GM11168 (cell line): ENCODE data around the gene ARL11.
"Not testable (repeated sequence)": the region's sequence is repeated elsewhere in the genome, so short reads cannot be mapped to it uniquely, and the experiment has no call there.

ENCODE experiments used
- in situ Hi-C: fragments of 300-500 bp; cut with MboI; formaldehyde crosslinking; loops from one replicate; pipeline ENCODE4 v1.12.0; 2022; ENCODE audit warnings: low sequenced_read_pairs; ENCODE audit not compliant: unreplicated experiment

The ARL11 gene

DNA sequence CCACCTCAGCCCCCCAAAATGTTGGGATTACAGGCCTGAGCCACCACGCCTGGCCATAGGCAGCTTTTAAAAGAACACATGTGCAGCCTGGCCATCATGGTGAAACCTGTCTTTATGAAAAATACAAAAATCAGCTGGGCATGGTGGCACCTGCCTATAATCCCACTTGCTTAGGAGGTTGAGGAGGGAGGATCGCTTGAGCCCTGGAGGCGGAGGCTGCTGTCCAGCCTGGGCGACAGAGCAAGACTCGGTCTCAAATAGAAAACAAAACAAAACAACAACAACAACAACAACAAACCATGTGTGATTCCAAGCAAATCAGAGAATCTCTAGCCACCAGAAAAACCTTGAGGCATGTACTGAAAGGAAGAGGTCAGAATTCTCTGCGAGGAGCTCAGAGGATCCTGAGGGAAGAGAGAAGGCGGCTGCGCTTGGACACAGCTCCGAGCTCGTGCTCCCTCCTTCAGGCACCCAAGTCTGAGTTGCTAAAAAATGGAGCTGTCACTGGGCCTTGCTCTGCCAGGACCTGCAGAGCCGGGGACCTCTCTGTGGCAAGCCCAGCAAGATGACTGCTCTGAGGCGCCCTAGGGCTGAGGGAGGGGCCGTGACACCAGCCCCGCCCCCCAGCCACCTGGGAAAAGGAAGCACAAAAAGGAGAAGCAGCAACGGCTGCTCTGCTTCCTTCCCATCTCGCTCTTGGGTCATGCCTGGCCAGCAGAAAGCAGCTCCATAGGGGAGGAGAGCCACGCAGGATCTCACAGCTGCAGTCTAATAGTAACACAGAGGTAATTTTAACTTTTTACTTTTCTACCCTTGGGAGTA is at the start of gene ARL11:
Gene ARL11 (plus strand): TSS at position 677 of the 822 bp plus-strand sequence. CDS start 1,941 bp downstream, outside the sequence.
- in situ Hi-C loops: no loop called here

DNA sequence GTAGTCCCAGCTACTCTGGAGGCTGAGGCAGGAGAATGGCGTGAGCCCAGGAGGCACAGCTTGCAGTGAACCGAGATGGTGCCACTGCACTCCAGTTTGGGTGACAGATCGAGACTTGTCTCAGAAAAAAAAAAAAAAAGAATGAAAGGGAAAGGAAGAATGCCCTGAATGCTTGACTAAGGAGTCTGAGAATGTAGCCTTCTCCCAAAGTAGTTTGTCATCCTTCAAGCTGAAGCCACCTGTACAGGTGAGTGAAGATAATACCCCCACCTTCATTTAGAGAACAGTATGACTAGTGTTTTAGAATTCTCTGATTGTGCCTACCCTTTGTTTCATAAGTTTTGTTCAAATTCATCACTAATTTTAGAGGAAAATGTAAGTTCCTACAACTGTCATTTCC is 48.8 kb upstream of the ARL11 start:
- in situ Hi-C loops: no loop called here

DNA sequence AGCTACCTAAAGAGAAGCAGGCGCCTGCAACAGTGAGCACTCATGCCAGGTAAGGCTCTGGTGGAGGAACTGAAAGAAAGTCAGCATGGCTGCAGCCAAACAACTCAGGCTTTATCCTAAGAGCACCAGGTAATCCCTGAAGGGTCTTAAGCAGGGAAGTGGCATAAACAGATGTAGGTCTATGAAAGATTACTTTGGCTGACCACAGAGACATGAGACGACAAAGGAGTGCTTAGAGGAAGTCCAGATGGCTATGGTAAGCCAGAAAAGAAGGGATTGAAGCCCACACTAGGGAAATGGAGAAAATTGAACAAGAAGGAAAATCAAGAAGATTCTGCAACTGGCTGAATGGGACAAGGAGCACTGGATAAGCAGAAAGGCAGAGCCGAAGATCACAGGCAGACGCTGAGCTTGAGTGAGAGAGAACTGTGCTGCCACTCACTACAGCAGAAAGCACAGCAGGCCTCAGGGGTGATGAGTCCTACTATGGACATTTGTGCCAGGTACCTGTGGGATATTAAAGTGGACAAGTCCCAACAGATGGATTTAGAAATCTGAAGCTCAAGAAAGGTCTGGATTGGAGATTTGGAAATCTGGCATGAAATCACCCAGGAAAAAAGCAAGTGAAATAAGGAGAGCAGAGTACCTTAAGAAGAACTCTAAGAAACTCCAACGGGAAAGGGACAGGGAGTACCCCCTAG is 47.2 kb upstream of the ARL11 start:
- in situ Hi-C loops: no loop called here

DNA sequence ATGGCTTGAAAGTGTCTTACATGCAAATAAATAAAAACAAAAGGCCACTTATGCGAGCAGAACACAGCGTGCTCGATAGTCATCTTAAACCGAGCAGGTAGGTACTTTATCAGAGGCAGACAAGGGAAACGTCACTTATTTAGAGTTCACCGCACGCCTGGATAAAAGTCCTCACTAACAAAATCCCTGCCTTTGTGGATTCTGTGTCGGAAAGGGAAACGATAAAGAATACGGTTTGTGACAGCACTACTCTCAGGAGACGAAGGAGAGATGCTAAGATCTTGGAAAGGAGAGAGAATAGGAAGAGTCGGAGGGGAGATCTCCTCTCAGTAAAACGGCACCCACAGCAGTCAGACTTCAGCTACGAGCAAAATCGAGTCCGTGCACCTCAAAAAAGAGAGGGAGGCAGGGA is 43.5 kb upstream of the ARL11 start:
- in situ Hi-C loops: no loop called here

DNA sequence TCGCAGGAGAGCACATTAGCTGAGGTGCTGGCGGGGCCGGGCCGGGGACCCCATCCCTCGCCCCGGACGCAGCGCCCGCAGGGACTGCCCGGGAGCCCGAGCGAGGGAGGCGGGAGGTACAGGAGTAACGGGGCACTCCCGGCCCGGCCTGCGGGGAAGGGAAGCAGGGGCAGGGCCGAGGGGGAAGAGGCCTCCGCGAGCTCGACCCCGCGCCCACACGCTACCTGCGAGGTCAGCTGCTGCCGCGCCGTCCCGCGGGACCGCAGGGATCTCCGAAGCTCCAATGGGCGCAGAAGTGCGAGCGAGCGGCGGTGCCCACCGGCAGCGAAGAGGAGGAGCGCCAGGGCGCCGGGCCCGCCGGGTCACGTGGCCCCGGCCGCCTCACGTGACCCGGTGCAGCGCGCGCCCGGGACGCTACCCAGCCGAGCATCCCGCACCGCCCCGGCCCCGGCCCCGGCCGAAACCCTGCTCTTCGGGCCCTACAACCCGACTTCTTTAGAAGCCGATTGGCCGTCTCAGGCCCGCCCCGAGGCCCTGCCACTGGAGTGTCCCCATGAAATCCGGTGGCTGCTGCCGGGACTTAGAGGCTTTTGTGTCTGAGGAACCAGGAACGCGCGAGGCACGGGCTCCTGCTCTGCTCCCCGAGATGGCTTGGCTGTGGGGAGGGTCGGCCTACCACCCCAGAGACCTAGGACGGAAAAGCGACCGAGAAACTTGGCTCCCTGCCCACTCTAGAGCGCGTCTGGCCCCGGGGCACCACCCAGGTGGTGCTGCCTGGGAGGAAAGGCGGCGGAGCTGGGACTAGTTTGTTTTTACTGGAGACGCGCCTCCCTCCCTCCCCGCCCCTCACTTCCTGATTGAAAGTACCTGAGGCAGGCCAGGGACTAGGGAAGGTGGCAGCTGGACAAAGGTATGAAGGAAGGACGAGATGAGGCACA is 42.8 kb upstream of the ARL11 start, which contains the start of gene RCBTB1:
Gene RCBTB1 (minus strand): TSS at position 339 of the 938 bp plus-strand sequence. CDS start 18,279 bp downstream, outside the sequence.
- in situ Hi-C loops: no loop called here

DNA sequence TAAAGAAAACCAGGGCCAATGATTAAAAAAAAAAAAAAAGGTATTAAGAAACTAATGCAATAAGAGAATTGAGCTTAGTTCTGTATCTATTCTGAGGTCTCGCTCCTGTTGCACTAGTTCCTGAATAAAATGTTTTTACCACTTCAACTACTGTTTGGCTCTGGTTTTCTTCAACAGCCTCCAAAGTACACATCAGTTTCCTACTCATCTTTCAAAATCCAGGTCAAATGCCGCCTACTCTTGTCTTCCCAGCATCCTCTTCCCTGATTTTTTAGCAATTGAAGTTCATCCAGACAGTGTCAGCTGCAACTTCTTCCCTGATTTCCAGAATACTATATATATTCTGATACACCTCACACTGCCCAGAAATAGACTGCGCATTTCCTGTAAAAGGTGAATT is 41.6 kb upstream of the ARL11 start:
- in situ Hi-C loops: no loop called here

DNA sequence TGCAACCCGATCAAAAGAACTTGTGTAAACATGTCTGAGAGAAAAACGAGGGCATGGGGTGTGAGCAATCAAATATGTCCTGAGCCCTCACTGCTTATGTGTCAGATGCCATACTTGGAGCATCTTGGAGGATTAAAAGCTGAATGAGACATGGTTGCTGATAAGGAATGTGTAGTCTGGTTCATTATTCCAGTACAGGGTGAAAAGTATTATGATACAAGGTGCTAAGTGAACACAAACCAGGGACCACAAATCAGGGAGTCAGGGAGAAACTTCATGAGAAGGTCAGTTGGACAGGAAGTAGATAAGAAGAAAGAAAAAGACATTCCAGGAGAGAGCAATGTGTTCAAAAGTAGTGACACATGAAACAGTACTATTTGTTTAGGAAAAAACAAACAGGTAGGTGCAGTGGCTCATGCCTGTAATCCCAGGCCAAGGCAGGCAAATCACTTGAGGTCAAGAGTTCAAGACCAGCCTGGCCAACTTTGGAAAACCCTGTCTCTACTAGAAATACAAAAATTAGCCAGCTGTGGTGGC is 40.9 kb upstream of the ARL11 start:
- in situ Hi-C loops: no loop called here

DNA sequence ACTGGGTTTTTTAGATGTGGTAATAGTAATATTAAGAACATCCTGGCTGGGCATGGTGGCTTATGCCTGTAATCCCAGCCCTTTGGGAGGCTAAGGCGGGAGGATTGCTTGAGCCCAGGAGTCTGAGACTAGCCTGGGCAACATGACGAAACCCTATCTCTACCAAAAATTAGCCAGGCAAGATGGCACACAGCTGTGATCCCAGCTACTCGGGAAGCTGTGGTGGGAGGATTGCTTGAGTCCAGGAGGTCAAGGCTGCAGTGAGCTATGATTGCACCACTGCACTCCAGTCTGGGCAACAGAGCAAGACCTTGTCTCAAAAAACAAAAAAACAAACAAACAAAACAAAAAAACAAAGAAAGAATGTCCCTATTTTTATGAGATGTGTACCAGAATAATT is 37.6 kb upstream of the ARL11 start:
- in situ Hi-C loops: not testable (repeated sequence)

DNA sequence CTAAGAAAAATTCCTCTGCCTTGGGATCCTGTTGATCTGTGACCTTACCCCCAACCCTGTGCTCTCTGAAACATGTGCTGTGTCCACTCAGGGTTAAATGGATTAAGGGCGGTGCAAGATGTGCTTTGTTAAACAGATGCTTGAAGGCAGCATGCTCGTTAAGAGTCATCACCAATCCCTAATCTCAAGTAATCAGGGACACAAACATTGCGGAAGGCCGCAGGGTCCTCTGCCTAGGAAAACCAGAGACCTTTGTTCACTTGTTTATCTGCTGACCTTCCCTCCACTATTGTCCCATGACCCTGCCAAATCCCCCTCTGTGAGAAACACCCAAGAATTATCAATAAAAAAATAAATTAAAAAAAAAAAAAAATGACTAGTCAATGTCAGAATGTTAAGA is 34.4 kb upstream of the ARL11 start:
- in situ Hi-C loops: not testable (repeated sequence)

DNA sequence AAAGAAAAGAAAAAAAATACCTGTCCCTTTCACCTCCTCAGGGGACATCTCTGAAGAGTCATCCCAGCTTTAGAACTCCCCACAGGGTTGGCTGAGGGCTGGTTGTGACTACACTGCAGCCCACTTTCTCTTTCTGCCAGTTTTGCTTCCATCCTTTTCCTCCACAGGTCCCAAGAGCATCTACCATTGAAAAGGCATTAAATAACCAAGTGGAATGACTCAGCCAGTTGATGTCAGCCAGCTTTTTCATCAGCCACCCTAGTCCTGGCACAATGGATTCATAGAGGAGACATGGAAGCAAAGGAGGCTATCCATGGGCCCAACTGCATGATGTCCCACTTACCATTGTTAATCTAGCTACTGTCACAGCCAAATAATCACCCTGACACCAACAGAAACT is 33.7 kb upstream of the ARL11 start:
- in situ Hi-C loops: no loop called here

DNA sequence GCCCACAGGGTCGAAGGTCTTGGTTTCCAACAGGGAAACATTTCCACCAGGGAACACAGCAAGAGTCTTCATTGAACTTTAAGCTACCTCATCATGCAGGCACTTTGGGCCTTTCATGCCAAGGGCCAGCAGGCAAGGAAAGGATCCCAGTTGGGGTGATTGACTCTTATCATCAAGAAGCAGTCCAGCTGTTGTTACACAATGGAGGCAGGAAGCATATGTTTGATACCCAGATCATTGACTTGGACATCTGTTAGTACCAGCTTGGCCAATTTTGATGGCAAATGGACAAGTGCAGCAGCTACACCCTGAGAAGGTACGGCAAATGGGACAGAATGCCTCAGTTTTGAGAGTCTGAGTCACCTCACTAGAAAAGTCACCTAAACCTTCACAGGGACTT is 32.1 kb upstream of the ARL11 start:
- in situ Hi-C loops: no loop called here

DNA sequence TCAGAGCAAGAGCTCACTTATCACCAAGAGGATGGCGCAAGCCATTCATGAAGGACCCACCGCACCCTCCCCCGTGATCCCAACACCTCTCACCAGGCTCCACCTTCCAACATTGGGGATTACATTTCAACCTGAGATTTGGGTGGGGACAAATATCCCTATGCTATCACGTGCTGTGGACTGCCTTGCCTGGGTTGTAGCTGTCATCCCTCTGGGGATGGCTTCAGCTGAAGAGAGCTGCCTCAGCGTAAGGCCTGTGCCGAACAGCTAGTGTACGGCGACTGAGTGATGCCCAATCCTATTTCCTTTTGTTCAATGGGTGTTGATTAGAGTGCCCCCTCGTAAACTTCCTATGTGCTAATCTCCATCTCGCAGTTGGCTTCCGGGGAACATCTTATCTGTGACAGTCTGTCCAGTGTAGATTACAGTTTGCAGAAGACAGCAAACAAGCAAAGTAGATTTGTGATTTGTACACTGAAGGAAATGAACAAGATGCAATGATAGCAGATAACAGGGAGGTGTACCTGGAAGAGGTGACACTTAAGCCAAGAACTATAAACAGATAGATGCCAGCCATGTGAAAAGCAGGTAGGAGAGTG is 31.2 kb upstream of the ARL11 start:
- in situ Hi-C loops: no loop called here

DNA sequence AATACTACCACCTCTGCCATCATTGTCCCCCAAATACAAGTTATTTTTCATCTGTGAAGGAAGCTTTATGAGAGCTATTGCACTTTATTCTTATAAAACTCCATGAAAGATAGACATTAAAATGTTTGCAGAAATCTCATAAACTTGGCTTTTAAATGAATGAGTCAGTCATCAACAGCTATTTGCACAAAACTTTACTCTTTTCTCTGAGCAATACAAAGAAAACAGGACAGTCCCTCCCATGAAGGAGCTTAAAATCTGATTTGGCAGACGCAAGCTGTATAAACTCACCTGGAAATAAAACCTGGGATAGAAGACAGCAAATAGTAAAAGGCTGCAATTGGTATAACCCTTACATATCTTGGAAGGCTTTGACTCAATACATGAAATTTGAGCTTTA is 26.3 kb upstream of the ARL11 start:
- in situ Hi-C loops: no loop called here

DNA sequence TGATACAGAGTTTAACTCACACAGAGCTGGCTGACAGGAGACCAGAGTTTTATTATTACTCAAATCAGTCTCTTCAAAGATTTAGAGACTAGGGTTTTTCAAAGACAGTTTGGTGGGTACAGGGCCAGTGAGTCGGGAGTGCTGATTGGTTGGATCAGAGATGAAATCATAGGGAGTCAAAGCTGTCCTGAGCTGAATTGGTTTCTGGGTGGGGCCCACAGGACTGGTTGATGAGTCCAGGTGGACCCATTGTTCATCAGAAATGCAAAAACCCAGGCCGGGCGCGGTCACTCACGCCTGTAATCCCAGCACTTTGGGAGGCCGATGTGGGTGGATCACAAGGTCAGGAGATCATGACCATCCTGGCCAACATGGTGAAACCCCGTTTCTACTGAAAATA is 25.7 kb upstream of the ARL11 start:
- in situ Hi-C loops: not testable (repeated sequence)

DNA sequence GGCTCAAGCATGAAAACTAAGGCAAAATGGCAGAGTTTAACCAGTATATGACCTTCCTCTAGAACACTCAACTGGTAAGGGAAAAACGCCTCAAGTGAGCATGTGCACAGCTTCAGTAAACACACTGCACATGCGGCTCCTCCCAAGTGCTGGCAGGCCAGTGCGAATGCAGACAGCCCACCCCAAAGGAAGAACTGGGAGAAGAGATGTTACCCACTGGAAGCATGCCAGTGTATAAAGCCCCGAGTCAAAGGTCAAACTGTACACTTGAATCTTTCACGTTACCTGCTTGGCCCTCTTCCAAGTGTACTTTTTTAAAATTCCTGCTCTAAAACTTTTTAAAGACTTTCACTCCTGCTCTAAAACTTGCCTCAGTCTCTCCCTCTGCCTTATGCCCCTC is 23.7 kb upstream of the ARL11 start:
- in situ Hi-C loops: no loop called here

DNA sequence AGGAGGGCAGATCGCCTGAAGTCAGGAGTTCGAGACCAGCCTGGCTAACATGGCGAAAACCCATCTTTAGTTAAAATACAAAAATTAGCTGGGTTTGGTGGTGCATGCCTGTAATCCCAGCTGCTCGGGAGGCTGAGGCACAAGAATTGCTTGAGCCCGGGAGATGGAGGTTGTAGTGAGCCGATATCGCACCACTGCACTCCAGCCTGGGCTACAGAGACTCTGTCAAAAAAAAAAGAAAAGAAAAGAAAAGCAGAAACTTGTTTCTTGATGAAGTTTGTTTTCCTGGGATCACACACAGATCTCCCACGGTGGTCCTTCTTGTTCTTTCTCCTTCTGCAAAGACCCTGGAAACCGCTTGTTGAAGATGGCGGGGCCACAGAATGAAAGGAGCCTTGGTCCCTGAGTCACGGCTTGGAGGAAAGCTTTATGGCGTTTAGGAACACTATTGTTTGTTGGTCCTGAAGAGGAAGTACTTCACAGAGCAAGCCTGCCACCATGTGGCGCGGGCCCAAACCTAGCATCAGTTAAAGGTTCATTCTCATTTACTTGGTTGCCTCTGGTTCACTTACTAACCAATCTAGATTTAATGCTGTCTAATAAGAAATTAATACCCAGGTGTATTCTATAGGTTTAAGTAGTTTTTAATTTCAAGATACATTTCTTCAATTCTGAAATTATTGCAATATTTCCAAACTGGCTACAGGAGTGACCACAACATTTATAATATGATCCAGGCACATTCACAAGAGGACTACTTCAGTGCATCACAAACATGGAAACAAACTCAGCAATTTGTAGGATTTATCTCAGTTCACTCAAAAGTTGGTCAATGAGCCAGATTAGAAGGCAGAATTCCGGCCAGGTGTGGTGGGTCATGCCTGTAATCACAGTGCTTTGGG is 21.3 kb upstream of the ARL11 start:
- in situ Hi-C loops: no loop called here

DNA sequence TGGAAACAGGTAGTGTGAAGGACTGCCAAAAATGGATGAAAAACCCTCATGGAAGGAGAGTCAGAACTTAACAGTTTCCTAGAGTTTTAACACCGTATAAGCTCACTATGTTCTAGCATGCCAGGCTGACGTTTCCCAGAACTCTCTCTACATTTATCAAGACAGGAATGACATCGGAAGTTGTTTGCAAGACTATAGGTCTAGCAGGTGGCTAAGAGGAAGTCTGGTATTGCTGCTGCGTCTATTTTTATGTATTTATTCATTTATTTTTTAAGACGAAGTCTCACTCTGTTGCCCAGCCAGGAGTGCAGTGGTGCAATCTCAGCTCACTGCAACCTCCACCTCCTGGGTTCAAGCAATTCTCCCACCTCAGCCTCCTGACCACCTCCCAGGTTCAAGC is 20.5 kb upstream of the ARL11 start:
- in situ Hi-C loops: no loop called here

DNA sequence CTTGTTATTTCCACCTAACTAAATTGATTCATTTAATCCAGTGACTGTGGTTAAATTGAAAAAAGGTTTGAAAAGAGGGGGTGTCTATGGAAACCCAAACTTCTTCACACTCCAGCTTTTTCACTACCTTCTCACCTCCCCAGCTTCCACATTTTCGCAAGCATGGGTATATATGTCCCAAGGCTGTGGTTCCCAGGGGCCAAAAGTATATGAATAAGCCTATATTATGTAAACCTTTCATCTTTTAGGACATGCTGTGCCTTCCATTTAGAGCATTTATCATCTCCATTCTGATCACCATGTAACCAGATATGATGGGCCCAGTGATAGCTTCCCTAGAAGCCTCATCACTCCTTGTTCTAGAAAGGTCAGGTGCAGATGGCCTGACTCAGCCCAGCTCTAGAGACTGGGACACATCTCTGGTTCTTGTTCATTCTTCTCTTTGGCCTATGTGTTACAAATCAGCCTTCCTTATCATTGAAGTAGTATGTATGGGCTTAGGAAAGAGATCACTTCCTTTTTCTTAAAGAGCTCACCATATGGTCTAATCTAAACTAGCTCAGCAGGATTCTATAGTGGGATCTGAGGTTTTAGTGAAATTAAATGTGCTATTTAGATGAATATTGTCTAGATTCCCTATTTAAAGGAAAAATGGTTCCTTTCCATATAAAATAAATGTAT is 19.5 kb upstream of the ARL11 start:
- in situ Hi-C loops: no loop called here
